KBM-7 (cell line): Measurements from ENCODE around the gene DSCAML1.

Source experiments
- DNase-seq: peaks from one replicate; pipeline ENCODE4 v3.0.0-alpha.2; 2015
- in situ Hi-C: fragments of 300-500 bp; cut with MboI; formaldehyde crosslinking; loops from 2 replicates; pipeline ENCODE4 v1.14.3; 2020; ENCODE audit warnings: low sequenced_read_pairs, low pct_unique_long_range_greater_than_20kb, mixed read lengths

Gene DSCAML1

DNA sequence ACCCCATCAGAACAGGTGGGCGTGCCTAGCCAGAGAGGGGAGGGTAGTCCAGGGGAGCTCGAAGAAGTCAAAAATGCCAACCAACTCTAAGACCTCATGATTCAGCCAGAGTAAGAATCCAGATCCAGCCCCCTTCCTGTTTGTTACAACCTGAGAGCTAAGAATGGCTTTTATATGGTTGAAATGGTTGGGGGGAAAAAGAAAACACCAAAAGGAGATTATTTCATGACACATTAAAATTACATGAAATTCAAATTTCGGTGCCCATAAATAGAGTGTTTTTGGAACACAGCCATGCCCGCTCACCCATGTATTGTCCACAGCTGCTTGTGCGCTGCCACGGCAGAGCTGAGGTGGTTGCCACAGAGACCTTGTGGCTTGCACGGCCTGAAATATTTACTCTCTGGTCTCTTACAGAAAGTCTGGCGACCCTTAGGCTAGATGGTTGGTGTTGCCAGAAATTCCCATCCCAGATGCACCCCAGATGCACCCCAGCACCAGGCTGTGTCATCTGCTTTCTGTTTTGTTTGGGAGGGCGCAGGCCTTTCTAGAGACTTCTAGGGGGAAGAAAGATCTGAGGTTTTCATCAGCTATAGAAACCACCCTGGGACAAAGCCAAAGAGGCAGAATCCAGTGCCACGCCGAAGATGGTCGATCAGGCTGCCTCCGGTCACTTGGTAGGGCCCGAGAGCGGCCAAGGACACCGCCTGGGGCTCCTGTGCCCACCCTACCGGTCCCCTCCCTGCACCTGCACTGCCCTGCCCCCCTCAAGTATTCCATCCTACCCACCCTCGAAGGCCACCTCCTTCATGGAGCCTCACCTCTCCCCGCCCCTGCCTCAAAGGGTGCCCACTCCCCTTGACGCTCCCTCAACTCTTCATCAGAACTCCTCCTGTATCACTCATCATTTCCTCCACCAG lies 80.2 kb downstream of the DSCAML1 start:
- in situ Hi-C loops, result no loop called here

GRCh38 chr11:117715801-117716200 lies 81.2 kb downstream of the DSCAML1 start:
- no peak for DNase-seq
- in situ Hi-C loops, result no loop called here

More for the DNA sequence above, 80.2 kb downstream of the DSCAML1 start:
- DNase-seq, result no peak

- in situ Hi-C loops, result no loop called here
- no peak for DNase-seq
Measured at GRCh38 chr11:117713538-117713991, 83.5 kb downstream of the DSCAML1 start.

DNA sequence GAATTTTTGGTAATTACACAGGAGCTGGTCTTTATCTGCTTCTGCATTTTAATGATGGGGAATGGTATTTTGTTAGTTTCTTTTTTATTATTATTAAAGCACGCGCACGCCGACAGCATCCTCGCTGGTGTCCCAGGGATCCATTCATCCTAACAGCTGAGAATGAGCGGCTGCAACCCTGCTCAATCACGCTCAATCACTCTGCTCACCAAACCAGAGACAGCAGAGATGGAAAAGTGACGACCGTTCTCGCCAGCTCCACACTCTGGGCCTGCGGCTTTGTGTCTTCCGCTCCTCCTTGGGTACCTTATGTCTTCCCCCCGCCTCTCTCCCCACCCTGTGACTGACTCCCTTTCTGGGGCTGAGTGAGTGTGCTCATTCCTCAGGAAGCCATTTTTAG lies 84.5 kb downstream of the DSCAML1 start:
- in situ Hi-C loops, result no loop called here
- no peak for DNase-seq

DNA sequence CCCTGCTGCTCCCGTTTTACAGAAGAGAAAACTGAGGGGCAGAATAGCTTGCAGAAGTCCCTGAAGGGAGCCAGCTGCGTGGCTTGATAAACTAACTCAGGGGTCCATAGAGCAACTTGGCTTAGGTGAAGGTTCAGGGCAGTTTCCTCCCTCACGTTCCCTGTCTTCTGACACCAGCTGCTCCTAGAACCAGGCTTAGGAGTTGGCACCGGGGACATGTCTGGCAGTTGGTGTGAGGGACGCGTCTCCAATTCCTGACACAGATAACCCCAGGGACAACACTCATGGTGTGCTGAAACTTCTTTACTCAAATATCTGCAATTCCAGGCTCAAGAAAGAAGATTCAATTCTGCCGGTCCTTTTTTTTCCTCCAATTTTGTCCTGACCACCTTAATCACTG lies 85.7 kb downstream of the DSCAML1 start:
- in situ Hi-C loops, result no loop called here
- DNase-seq, result no peak

GRCh38 chr11:117710211-117710610 lies 86.8 kb downstream of the DSCAML1 start:
- in situ Hi-C loops, result no loop called here
- no peak for DNase-seq

DNA sequence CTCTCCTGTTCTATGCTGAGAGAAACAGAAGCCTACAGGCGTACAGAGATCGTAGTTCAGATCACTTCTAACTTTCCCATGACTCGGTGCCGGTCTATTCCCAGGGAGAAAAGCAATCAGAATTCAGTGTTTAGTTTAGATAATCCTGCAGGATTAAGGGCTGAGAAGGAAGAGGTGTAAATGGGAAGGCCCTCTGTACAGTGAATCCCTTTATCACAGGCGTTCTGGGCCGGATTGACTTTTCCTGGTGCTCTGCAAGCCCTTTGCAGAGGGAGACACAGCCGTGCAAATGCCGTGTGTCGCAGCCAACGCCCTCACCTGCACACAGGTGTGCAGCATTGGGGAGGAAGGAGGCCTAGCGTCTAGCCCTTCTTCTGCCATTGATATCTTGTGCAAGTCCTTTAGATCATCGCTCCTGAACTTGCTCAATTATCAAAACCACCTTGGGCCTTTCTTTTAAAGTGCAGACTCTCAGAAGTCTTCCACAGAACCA lies 90.6 kb downstream of the DSCAML1 start:
- DNase-seq, result no peak
- in situ Hi-C loops, result no loop called here

DNA sequence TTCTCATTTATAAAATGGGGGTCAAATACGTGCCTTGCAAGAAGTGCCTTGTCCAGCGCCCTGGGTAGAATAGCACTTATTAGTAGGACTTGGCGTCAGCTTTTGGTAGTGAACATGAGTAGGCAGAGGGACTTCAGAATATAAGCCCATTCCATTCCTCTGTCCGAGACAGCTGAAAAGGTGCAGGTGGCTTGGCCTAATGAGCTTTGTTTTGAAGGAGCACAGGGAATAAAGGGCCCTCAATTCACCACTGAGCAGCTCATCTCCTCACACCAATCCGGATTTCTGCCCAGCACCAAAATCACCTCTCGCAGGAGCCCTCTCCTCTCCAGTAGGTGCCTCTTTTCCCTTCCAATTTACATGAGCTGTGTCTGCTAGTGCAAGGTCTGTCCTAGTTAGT lies 91.2 kb downstream of the DSCAML1 start:
- no peak for DNase-seq
- in situ Hi-C loops, result no loop called here

DNA sequence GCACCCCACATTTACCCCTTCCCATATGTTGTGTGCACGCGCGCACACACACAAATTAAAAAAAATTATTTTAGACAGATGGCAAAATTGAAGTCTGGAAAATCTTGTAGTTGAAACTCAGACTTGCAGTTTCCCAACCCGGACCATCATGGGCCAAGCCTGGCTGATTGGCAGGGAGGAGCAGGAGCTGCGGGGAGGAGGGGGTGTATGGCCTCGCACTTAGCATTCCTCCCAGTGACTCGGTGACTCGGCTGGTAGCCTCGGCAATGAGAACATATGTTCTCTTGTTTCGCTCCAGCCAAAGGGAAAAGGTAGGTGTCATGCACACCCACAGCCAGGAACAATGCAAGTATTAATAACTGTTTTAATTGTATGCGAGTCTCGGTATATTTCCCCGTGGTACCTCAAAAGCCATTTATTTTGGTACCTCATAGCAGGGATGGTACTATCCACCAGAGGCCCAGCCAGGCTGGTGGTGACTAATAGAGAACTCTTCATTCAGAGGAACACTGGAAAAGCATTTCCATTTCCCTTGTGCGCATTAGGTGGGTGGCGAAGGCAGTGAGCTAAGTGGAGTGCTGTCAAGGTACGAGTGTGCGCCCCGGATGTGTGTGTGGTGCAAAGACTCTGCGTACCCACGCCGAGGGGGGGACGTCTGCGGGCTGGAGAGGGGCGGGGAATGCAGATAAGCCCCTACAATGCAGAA lies 92.5 kb downstream of the DSCAML1 start:
- in situ Hi-C loops, result no loop called here
- no peak for DNase-seq

GRCh38 chr11:117702946-117703598 lies 93.9 kb downstream of the DSCAML1 start:
- in situ Hi-C loops, result no loop called here
- DNase-seq, result no peak

- no peak for DNase-seq
- in situ Hi-C loops, result no loop called here
Measured at GRCh38 chr11:117701781-117702180, 95.2 kb downstream of the DSCAML1 start.

GRCh38 chr11:117700551-117700950 lies 96.5 kb downstream of the DSCAML1 start:
- in situ Hi-C loops, result no loop called here
- DNase-seq, result no peak

DNA sequence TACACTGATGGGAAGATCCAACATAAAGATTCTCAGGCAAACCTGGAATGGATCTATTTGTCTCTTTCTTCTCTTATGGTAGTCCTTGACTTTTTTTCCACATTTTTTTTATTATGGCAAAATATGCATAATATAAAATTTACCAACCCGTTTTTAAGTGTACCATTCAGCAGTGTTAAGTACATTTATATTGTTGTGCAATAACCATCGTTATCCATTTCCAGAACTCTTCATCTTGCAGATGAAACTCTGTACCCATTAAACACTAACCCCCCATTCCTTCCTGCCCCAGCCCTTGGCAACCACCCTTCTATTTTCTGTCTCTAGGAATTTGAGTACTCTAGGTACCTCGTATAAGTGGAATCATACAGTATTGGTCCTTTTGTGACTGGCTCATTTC lies 99.7 kb downstream of the DSCAML1 start:
- DNase-seq, result no peak
- in situ Hi-C loops, result no loop called here

DNA sequence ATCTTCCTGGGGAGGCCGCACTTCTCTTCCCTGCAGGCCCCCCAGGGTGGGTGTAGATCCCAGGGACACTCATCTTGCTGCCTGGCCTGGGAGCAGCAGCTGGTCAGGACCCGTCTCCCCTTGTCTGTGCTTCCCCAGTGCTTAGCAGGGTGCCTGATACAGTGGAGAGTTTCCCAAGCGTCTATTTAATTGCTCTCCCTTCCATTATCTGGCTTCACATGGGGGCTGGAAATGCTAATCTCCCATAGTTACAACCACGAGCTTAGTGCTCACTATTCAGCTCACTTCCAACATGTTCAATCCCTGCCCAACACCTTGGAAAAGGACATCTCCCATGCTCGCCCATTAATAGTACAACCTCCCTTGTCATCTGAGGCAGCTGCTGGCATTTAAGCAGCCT lies 100.5 kb downstream of the DSCAML1 start:
- DNase-seq, result no peak
- in situ Hi-C loops, result no loop called here

- in situ Hi-C loops, result no loop called here
- no peak for DNase-seq
Measured at GRCh38 chr11:117693344-117693743, 103.7 kb downstream of the DSCAML1 start.

GRCh38 chr11:117691516-117691915 lies 105.5 kb downstream of the DSCAML1 start:
- DNase-seq, result no peak
- in situ Hi-C loops, result no loop called here

DNA sequence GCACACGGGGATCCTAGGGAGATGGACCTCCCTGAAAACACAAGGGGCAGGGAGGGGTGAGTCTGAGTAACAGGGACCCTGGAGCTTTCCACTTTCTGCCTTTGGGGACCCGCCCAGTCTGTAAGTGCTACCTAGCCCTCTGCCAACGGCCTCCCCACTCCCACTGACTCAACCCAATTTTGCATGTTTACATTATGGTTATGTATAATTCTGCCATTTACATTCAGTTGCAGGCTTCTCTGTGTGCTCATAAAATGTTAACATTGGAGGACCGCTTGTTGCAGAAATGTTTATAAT lies 105.8 kb downstream of the DSCAML1 start:
- in situ Hi-C loops, result no loop called here
- no peak for DNase-seq

DNA sequence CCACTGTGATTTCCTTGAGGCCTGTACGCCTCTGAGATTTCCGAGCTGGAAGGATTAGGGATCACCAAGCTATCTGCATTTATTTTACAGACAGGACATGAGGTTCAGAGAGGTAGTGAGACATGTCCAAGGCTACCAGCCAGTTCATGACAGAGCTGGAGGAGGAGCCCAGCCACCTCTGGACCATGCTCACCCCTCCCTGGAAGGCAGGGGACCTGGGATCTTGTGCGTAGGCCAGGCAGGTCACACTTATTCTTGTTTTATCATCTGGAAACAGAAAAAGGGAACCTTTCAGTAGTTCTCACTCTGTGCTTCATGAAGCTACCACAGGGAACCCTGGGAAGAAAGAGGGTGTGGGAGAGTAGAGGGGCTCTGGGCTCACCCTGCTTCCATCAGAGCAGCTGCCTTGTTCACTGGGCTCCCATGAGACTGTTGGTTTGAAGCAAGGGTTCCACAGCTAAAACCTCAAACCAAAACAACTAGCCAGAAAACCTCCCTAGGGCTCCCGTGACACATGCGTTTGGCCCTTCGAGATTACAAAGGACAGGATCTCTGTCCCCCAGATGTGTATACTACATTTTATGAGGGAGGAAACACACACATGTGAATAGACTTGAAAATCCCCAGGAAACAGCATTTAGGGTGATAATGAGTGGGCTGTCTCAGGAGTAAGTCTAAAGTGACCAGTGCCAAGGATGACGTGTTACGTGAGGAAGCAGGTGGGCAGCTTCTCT lies 106.4 kb downstream of the DSCAML1 start:
- no peak for DNase-seq
- in situ Hi-C loops, result no loop called here

DNA sequence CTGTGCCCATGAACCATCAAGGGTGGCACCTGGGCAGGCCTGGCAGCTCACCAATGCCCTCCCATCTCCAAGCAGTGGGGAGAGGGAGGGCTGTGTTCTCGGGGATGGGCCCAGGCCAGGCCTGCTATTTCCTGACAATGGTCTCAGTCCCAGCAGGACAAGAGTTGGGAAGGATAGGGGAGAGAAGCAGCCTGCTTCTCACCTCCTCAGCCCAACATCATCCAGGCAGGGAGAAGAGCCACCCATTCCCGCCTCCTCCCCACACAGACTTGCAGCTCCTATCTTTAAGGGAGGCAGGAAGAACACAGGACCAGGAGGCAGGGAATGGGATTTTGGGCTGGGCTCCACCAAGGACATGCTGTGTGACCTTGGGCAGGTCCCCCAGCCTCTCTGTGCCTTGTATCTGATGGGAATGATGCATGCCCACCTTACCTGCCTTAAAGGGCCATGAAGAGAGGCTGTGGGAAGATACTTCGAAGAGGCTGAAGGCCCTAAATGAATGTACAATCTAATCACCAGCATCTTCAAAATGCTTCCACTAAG lies 108.7 kb downstream of the DSCAML1 start:
- no peak for DNase-seq
- in situ Hi-C loops, result no loop called here
